Neural cell (in vitro differentiated cells): ENCODE measurements around the gene PRICKLE3.

Source experiments
- CTCF ChIP-seq: fragments of 450-650 bp; IDR thresholded peaks from 2 replicates; pipeline ENCODE4 v1.5.1; 2014; ENCODE audit warnings: antibody characterized with exemption, mild to moderate bottlenecking, moderate library complexity; ENCODE audit not compliant: poor library complexity, severe bottlenecking
- EZH2 ChIP-seq: fragments of 200-600, 300-800 bp; shearing (Covaris generic), sonication (generic); IDR thresholded peaks from 2 replicates; pipeline ENCODE4 v1.6.1; 2014; ENCODE audit warnings: antibody characterized with exemption, low read length, borderline replicate concordance, mild to moderate bottlenecking; ENCODE audit not compliant: insufficient read depth, poor library complexity, severe bottlenecking
- MXI1 ChIP-seq: fragments of 450-650 bp; conservative IDR thresholded peaks from 2 replicates; pipeline ENCODE4 v1.6.1; 2014; ENCODE audit warnings: antibody characterized with exemption, mild to moderate bottlenecking; ENCODE audit not compliant: poor library complexity, severe bottlenecking
- POLR2AphosphoS5 ChIP-seq: IDR thresholded peaks from 2 replicates; pipeline ENCODE4 v1.6.1; 2012
- RAD21 ChIP-seq: fragments of 450-650 bp; conservative IDR thresholded peaks from 2 replicates; pipeline ENCODE4 v1.6.1; 2014; ENCODE audit warnings: antibody characterized with exemption, mild to moderate bottlenecking, moderate library complexity
- REST ChIP-seq: IDR thresholded peaks from 2 replicates; pipeline ENCODE4 v1.6.1; 2012; ENCODE audit warnings: borderline replicate concordance
- TAF1 ChIP-seq: IDR thresholded peaks from 2 replicates; pipeline ENCODE4 v1.6.1; 2012; ENCODE audit warnings: low read depth

DNA sequence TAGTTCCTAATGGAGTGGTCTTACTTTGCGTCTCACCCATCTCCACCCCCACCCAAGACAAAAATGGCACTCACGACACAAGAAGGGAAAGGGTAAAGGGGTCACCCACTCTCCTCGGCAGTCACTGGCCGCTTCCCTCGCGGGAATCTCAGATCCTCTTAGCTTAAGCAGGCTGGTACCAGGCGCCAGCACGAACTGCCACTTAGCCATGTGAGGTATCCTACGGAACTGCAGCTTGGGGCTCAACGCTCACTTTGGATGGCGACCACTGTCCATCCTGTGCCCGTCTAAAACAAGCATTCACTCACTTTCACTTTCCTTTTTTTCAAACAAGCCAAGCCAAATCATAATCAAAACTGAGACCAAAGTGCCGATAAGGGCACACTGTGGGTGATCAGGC, 38.2 kb downstream of the PRICKLE3 start:
- TF ChIP-seq POLR2AphosphoS5, result no peak
- no peak for TF ChIP-seq CTCF
- TF ChIP-seq EZH2, result no peak
- no peak for TF ChIP-seq RAD21
- no peak for TF ChIP-seq TAF1
- no peak for TF ChIP-seq REST
- TF ChIP-seq MXI1, result no peak
